HG03521 (cell line): ENCODE data around the gene FAS.

ENCODE experiments used
- ATAC-seq: cut with Tn5 transposase; IDR thresholded peaks from one replicate; pipeline ENCODE4 v1.9.1; 2021; ENCODE audit warnings: mild to moderate bottlenecking, moderate library complexity; ENCODE audit not compliant: unreplicated experiment

The FAS gene

DNA sequence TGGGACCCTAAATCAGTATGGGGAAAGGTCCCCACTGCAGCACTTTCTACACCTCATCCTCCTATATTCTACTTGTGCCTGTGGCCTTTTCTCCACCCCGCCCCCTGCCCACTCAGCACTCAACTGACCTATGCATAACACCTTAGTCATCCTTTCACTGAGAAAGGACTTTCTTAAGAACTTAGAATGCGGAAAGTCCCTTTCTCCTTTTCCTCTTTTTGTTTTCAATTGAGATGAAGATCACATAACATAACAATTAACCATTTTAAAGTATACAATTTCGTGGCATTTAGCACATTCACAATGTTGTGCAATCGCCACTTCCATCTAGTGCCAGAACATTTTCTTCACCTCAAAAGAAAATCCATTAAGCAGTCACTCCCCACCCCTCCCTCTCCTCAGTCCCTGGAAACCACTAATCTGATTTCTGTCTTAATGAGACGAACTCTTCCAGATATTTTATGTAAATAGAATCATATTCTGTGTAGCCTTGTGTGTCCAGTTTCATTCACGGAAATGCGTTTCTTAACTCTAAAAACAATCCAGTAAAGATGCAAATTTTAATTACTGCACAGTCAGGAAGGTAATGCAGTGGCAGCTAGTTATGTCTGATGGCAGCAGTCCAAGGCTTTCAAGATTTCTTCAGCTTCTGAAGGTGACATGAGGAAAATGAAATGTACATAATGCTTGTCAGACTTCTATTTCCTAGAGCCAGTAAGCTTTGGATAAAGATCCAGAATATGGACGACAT, 41.7 kb downstream of the FAS start:
- peak; percentile 65 for ATAC-seq

DNA sequence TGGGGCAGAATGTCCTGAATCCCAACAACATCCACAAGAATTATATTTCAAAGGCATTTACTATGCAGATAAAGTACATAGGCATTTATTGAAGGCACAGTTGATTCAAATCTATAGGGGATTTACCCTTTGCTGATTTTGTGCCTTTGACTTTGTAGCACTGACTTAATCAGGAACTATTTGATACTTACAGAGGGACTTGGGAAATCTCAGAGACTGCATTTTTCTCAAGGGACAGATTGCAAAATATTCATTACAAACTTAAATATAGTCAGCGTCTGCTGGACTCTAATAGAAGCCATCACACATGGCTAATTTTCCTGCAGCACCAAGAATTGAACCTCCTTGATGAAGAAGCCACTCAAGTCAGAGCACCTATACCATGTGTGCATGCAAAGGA, 44.9 kb downstream of the FAS start:
- no peak for ATAC-seq

DNA sequence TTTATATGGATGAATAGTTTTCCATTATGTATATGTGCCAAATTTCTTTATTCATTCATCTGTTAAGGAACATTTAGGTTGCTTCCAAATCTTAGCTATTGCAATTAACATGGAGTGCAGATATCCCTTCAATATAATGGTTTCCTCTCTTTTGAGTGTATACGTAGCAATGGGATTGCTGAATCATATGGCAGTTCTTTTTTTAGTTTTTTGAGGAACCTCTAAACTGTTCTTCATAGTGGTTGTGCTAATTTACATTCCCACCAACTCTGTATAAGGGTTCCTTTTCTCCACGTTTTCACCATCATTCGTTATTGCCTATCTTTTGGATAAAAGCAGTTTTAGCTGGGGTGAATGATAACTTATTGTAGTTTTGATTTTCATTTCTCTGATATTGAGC, 46.5 kb downstream of the FAS start:
- ATAC-seq = no peak

DNA sequence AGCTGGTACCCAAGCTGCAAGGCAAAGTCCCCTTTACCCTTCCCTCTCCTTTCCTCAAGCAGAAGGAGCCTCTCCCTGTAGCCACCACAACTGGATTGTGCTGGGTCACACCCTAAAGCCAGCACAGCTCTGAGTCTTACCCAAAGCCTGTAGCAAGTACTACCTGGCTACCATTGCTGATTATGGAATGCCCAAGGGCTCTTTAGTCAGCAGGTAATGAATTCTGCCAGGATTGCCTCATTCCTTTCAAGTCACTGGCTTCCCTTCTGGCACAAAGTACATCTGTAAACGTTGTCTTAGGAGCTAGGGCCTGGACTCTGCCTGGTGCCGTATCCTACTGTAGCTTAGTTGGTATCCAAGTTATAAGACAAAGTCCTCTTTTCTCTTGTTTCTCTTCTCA, 52.0 kb downstream of the FAS start:
- no peak for ATAC-seq

DNA sequence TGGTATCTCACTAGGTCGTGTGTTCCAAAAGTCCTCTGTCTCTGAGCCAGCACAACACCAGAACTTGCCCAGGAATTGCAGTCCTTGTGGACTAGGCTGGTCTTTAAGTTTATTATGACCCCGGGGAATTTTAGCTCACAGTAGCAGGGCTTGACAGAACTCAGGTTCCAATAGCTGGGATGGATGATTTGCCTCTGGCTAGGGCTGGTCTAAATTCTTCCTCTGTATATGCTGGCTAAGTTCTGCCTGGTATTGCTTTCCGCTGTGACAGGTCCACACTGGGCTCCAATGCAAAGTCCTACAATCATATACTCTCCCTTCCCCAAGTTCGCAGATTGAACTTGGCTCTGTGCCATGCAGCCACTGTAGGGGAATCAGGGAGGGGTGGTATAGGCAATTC, 52.5 kb downstream of the FAS start:
- no peak for ATAC-seq

DNA sequence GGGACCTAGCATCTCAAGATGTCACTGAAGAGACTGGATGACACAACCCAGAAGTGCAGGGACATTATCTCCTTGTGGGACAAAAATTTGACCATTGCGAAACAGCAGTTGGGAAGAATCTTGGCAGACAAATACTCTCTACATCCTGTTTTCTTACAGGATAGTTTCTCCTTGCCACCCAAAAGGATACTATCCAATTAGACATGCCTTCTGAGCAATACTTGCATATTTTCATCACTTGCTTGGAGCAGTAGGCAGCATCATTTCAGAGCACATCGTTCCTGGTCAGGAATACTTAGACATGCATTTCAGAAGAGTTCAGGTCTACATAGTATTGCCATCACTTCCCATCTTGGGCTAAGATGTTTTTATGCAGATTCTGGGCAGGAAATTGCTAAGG, 56.8 kb downstream of the FAS start:
- no peak for ATAC-seq

DNA sequence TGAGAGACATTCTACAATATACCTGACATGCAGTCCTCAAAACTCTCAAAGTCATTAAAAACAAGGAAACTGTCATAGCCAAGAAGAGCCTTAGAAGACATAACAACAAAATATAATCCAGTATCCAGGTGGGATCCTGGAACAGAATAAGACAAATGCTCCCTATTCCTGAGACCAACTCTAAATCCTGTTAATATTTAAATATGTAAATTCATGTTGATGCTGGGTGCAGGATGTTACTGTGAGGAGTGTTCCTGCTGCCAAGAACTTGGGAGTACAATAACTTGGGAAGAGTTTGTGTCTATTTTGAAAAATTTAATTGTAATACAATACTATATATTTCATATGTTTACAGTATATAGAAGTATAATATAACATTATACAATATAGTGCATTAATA, 61.0 kb downstream of the FAS start:
- no peak for ATAC-seq

DNA sequence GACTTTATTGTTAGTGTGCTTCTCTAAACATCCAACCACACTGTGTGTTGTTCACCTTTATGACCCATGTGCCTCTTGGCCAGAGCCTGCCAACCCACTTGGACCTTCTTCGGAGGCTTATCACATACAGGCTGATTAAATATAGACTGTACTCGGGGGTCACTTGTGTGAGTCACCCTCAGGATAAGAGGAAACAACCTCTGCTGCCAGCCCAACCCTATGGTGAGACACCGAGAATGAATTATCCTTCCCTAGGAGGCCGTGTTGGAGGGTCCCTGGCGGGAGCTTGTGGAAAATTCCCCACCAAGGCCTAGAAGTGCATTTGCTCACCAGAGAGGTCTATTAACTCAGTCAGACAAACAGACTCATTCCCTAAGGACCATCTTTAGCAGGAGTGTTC, 63.0 kb downstream of the FAS start:
- ATAC-seq = no peak

DNA sequence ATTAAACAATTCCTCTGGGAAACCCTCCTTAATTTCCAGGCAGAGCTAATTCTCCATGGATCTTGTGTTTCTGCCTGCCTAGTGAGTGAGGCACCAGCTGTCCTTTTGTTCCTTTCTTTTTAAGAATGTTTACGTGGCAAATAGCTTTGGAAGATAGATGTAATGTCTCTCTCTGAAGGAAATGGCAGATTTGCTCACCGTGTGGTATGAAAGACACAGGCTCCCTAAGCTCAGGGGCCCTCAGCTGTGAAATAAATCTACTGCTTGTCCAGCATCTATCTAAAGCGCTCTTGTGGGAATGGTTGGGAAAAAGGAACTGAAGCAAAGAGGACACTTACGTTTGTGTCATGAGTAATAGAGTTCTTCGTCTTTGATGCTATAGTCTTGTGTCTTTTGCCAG, 64.6 kb downstream of the FAS start:
- no peak for ATAC-seq

DNA sequence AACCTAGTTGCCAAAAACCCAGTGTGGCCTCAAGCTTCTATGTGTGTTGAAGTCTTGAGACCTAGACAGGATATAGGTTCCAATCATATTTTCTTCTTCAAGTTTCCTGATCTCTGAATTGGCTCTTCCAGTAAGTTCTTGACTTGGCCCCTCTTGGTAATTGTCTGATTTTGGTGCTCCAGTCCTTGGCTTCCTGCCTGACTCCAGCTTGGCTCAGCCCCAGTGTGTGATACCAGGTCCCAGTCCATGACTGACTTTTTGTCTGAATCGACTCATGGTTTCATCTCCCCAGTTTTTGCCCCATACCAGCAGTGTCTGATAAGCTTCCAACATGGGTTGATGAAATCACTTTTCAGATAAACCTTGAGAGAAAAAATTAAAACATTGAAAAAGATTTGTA, 72.3 kb downstream of the FAS start:
- ATAC-seq = no peak

DNA sequence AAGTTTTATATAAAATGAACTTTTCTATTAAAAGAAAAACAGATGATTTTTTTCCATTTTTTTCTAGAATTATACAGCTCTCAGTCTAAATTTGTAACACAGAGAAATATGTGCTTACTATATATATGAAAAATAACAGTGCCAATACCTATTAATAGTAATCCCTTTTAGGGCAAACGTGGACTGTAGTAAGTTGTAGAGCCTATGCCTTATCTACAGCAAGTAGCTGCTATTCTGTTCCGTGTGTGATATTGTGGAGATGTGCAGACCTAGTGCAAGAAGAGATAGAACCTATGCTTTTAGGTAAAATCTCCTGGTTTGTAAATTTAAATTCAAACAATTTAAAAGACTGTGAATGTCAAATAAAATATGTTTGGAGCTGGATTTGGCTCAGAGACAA, 72.9 kb downstream of the FAS start:
- ATAC-seq = no peak

DNA sequence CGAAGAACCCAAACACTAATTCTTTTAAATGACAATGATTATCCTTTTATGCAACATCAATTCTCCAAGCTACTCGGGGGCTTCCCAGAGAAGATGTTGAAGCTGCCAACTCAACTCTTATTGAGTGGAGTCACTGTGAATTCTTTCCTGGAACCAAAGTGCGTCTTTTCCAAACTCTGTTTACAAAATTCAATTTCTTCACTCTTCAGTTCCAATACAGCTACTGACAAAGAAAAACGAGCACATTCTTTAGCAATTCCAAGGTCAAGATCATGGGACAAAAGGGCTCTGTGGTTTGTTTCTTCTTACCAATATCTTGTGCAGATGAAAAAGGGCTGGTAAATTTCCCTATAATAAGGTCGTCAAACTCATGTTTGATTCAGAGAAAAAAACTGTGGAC, 74.2 kb downstream of the FAS start:
- ATAC-seq = no peak
